Activated T-cell treated with anti-CD3 and anti-CD28 coated beads for 1 hour (primary cell): ENCODE measurements around the gene ARHGDIA.

Experiments
- DNase-seq: peaks from one replicate; pipeline ENCODE4 v3.0.0-alpha.2; 2020; ENCODE audit warnings: low read depth

The ARHGDIA gene

DNA sequence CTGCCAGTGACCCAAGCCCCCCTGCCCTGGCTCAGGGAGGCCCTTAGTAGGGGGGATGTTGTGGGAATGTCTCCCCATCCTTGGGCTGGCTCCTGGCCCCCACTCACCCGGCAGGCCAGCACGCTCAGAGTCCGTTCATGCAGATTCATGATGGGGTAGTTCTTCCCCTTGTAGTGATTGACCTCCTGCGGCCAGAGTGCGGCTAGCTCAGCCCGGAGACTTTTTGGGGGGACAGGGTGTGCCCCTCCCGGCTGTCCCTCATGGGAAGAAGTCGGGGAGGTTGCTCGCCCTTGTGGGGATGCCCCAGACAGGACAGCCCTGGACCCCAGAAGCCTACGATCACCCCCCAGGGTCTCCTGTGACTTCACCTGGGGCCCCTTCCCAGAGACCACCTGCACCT is 34.9 kb upstream of the ARHGDIA start:
- no peak for DNase-seq

DNA sequence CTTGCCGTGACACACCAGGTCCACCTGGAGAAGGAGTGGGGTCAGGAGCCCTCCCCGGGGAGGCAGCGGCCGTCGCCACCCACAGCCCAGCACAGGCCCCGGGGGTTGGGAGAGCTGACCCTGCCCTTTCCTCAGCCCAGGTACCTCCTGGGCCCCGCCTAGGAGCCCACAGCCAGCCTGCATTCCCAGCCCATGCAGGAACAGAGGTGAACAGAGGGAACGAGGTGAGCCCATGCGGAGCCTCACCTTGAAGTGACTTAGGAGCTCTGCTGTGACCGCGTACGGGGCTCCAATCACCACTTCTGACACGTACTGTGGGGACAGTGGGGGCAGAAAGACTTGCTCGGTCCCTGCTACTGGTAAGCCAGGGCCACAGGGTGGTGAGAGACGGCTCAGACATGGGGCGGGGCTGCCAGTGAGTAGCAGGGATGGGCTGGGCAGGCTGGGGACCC is 34.3 kb upstream of the ARHGDIA start:
- no peak for DNase-seq

DNA sequence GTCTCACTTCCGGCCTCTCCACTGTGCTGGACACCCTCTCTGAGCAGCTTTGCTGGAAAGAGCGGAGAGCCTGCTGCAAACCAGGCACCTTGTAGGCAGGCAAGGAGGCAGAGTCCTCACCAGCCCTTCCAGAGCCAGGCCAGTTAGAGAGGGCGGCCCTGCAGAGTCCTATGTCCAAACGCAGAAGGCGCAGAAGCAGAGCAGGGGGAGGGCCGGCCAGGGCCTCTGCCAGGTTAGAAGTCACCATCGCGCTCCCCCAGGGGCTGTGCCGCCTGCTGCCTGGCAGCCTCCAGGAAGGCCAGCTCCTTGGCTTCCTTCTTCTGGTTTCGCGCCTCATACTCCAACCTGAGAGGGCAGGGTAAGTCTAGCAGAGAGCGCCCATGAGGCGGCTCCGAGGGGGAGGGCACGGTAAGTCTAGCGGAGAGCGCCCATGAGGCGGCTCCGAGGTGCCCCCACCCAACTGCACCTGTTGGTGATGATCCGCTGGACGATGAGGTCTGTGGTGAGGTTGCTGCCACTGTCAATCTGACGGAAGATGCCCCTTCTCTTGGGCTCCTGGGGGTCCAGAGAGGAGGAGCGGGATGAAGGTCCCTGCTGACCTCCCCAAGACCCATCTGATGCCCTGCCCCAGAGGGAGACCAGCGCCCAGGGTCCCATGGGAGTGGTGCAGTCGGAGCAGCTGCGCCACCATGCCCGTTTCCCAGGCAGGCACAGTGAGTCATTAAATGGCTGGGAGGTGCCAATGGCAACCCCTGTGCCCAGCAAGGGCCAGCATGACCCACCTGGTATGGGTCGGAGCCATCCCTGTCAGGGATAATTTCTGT is 33.7 kb upstream of the ARHGDIA start:
- DNase-seq, result no peak

DNA sequence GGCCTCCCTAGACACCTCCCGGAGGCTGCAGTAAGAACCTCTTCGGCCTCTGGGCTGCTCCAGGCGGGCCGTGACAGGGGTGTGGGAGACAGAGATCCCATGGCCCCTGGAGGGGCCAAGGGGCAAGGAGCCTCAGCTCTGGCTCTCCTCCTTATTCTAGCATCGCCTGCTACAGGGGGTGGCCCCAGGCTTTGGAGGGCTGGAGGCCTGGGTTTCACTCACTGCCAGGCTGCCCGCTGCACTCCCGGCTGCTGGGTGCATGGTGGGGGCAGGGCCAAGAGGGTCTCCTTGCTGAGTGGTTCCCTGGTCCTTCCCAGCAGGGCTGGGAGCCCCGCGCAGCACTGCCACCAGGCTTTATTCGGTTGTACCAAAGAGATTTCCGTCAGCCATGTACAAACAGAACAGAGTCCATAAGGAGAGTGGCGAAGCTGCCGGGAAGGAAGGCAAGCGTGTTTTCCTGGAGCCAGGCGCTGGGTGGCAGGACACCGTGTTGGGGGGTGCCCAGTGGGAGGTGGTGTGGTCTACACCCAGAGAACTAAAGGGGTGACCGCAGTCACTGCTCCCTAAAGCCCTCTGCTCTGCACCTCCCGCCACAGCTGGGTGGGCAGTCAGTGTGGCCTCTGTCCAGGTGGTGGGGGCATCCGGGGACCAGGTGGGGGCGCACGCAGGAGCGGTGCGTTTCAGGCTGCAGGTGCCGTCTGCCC is 32.9 kb upstream of the ARHGDIA start:
- no peak for DNase-seq

DNA sequence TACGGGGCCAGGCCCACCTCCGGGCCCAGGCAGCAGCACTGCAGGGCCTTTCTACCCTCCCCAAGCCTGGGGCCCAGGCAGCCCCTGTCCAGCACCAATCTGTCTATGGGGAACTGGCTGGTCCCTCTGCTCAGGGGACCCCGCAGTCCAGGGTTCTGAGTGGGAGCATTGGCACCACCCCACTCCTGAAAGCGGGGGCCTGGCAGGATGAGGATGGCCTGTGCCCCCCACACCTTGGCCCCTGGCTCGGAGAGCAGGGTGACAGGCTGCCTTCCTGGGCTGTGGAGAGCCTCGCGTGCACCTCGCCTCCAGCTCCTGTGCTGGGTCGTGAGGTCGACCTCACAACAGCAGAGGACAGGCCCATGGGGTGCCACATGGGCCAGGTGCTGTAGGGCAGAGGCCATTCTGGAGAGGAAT is 32.3 kb upstream of the ARHGDIA start:
- no peak for DNase-seq

DNA sequence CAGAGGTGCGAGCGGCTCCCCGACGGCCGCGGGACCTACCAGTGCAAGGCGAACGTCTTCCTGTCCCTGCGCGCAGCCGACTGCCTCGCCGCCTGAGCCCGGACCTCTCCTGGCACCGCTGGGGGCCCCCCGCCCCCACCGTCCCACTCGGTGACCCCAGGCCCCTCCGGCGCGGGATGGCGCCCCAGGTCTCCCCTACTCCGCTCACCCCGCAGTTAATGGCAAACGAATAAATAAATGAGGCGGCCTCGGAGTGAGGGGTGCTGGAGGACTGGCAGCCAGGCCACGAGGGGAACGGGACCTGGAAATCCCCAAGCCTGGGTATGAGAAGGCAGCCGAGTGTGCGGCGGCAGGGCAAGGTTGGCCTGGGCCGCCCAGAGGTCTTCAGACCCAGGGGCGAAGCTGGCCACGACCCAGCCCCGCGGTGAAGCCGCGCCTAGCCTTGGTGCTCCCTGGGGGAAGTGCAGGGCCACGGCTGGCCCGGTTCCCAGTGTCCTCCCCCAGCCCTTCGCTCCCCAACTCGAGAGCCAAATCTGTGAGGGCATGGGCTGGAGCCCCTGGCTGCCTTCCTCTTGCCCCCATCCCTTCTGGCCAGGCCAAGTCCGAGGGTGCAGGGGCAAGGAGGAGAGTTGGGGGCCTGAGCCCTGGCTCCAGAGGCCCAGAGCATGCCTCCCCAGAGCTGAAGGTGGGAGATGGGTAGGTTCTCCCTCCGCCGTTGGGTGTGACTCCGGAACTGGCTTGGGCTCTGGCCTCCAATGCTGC is 31.7 kb upstream of the ARHGDIA start:
- DNase-seq, result no peak

DNA sequence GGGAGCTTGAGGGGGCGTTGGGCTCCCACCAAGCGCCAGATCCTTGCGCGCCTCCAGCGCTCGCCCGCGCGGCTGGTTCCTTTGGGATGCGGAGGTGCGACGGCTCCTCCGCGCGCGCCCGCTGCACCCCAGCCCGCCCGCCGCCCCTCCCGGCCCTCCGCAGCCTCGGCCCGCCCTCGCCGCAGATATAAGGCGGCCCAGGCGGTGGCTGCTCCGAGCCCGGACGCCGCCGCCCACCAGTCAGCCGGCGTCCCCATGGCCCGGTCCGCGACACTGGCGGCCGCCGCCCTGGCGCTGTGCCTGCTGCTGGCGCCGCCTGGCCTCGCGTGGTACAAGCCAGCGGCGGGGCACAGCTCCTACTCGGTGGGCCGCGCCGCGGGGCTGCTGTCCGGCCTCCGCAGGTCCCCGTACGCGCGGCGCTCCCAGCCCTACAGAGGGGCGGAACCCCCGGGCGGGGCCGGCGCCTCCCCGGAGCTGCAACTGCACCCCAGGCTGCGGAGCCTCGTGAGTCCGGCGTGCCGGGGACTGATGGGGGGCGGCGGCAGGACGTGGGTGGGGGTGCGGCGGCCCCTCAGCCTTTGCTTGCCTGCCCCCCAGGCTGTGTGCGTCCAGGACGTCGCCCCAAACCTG is 31.0 kb upstream of the ARHGDIA start, which contains the start of gene NPB:
NPB (plus strand) TSS at position 216 of the 630 bp plus-strand sequence; CDS start at position 256, 40 bp downstream.
- no peak for DNase-seq

DNA sequence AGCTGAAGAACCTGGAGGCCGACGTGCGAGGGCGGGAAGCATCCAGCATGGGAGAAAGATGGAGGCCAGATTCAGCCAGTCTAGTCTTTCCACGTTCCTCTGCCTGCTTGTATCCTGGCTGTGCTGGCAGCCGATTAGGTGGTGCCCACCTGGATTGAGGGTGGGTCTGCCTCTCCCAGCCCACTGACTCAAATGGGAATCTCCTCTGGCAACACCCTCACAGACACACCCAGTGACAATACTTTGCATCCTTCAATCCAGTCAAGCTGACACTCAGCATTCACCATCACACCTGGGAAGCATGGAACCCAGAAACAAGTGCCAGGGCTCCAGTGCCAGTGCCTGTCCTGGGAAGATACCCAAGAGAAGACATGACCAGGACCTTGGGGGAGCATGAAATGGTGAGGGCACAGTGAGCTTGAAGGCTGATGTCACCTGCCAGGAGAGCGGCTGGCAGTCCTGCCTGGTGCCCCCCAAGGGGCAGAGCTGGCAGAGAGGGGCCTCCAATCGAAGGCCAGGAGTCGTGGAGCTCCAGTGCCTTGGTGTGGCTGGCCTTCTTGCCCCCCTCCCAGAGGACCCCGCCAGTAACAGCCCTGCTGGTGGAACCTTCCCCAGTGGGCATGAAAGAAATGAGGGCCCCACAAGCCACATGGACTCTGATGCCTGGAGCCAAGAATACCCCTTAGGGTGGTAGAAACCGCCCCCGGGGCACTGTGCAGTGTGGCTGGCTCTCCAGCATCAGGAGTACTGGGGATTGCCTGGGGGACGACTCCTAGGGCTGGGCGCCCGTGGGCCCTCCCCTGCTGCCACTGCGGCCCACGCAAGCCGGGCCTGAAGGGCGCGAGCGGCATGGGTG is 30.3 kb upstream of the ARHGDIA start:
- no peak for DNase-seq

DNA sequence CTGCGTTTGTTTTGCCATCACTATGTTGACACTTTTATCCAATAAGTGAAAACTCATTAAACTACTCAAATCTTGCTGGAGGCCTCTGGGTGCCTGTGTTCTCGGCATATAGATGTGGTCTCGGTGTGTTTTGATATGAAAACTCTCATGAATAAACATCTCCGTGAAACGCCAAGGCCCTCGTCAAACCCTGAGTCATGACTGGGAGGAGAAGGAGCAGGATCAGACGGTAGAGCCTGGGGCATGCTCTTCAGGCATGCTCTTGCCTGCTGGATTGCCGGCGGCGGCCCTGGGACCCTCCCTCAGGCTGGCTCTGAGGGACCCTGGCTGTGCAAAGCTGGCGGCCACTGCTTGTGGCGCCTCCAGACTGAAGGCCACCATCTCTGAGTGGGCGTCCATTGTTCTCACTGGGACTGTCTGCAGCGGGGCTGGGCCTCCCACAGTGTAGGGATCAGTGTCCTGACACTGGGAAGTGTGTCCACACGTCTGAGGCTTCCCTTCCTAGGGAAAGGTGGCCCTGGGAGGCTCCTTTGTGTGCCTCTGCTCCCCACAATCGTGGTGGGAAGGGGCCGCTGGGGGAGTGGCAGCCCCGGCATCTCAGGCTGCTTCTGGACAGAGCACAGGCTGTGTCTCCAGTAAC is 29.2 kb upstream of the ARHGDIA start:
- no peak for DNase-seq

DNA sequence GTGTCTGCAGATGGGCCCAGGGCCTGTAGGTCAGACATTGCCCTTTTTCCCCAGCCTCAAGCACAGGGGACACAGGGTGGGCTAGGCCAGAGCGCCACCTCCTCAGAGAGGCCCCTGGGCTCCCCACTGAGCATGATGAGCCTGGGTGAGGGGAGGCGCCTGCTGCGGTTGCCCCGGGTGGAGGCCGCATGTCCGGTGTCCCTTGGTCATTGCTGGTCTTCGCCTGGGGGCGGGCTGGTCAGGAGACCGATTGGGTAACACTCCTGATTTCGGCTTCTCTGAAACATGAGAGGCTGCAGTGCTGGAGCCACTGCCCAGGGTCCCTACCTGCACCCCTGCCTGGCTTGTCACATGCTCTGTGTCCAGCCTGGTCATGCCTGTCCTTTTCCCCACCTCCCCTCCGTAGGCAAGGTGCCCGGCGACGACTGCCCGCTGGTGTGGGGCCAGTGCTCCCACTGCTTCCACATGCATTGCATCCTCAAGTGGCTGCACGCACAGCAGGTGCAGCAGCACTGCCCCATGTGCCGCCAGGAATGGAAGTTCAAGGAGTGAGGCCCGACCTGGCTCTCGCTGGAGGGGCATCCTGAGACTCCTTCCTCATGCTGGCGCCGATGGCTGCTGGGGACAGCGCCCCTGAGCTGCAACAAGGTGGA is 28.5 kb upstream of the ARHGDIA start:
- no peak for DNase-seq

DNA sequence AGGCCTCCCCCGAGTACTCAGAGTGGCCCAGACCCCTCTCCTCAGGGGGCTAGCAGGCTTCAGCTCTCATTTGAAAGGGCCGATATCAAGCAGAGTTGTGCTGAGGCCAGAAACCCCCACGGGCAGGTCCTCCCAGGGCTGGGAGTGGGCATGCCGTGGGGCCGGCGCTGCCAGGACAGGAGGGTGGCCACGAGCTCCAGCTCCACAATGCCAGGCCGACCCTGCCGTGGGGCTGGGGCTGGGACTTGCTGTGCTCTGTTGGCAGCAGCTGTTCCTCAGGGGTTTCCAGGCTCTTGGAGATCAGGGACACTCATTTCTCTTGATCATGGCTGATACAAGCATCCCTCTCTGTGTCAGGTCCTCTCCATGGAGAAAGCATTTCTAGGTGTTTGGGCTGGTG is 27.7 kb upstream of the ARHGDIA start:
- DNase-seq, result no peak

DNA sequence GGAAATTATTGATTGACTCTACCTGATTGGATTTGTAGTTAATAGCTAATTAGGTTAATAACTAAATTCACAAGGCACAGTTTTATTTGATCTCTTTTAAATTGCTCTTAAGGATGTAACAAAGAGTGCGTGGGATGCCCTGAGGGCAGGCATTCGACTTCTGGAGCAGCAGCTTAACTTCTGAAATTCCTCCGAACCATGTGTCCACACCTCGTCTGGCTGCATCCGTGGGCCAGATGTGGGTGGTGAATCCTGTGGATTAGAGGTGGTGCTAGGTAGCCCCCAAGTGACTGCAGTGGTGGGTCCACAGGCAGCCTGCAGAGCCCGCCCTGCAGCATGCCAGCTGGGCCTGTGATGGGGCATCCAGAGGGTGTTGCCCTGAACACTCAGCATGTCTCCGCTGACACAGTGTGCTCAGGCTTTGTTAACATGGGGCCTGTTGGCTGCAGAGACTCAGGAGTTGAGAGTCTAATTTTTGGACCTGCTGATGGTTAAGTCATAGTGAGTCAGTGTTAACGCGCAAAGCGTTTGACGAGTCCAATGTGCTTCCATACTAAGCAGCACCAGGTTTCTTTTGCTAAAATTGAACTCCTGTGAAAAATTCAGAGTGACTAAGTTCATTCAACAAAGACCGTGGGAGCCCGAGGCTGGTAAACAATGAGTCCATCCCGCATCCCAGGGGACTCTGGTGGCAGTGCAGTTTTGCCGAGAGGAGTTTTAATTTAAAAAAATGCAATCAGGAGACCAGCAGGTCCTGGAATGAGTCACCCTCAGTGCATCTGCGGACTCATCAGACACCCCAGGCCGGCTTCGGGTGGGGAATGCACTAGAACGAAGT is 27.1 kb upstream of the ARHGDIA start:
- no peak for DNase-seq

DNA sequence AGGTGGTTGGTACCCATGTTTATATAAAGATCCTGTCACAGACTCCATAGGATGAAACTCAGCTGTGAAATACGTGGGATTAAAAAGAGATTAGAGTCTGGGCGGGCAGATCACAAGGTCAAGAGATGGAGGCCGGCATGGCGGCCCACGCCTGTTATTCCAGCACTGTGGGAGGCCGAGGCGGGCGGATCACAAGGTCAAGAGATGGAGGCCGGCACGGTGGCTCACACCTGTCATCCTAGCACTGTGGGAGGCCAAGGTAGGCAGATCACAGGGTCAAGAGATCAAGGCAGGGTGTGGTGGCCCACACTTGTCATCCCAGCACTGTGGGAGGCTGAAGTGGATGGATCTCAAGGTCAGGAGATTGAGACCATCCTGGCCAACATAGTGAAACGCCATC is 24.3 kb upstream of the ARHGDIA start:
- no peak for DNase-seq

DNA sequence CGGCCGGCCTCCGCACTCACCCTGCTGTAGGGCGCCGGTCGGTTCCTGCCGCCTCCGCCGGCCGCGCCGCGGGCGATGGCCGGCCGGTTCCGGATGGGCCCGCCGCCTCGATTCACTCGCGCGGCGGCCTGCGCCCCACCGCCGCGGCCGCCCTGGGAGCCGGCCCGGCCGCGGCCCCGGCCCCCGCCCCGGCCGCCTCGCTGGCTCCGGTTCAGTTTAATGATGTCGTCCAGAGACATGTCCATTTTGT is 20.1 kb upstream of the ARHGDIA start:
- DNase-seq, result no peak

DNA sequence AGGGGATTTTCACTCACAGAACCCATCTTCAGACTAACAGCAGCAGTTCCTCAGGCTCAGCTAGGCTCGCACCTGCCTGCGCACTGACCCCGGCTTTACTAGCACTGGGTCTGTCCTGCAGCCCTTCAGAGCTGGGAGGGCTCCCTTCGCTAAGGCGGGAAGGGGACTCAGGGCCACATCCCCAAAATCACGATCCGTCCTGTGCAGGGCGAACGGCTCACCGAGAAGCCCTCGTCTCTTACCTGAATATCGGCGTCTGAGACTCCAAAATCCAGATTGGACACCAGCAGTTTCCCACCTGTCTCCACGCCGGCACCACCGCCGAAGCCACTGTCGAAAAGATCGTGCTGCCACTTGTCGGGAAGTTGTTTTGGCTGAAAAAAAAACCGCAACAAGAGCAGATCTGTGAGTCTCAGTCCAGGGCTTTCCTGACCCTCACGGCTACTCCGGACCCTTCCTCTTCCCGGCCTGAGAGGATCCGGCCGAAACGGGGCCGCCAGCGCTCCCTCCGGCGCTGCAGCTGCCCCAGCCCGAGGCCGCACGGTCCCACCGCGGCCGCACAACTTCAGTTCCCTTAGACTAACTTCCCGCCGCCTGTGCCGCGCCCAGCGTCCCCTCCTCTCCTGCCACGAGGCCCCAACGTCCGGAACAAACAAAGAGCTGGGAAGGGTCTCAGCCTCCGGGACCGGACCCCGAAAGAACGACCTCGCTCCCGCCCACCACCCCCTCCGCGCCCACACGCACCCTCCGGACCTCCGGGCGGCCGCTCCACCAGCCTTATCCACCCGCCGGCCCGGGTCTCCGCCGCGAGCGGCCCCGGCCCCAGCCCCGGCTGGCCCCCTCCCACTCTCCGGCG is 19.5 kb upstream of the ARHGDIA start:
- no peak for DNase-seq

DNA sequence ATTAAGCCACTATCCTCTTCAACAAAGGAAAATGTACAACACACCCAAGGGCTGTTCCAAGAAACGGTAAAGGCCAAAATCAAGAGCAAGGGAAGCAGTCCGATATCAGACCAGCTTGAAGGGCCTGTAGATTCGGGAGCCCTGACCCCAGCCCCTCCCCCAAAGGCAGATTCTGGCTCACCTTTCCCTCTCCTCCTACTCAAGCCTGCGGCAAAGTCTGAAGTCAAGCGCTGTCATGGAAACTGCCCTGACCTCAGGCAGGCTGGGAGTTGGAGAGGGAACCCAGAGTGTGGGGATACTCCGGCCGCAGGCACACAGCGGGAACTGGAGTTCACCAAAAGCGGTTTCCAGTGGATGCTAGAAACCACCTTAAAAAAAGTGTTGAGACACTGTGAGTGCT is 18.5 kb upstream of the ARHGDIA start:
- DNase-seq, result no peak

DNA sequence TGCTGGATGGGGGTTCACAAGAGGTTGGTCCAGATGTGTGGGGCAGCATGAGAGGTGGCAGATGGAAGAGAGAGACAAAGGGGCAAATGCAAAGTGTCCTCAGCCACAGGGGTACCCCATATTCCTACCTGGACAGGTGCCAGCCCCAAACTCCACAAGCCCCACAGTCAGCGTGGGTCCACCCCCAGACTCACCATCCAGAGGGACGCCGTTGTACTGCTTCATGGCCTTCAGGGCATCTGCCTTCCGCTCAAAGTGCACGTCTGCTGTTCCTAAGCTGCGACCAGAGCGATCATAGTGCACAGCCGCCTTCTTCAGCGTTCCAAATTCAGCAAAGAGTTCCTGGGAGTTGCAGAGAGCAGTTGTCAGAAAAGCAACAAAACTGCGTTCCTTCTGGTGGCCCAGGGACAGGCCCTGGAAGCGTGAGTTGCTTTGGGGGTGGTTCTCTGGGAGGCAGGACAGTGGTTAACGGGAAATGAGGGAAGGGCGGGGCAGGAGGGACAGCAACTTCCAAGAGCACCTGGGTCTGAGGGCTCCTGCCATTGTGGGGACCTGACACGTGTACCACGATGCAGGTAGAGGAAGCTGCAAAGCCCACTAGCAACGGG is 18.0 kb upstream of the ARHGDIA start:
- DNase-seq, result no peak
